WERI-Rb-1 (cell line): ENCODE measurements around the gene ASPHD2.

Source experiments
- DNase-seq: peaks from one replicate; pipeline ENCODE4 v3.0.0-alpha.2; 2020
- H3K27ac ChIP-seq: fragments of 250-450 bp; sonication (Bioruptor Pico); 2 replicates; pipeline ENCODE4 v1.5.1; 2020; ENCODE audit warnings: mild to moderate bottlenecking, moderate library complexity
- H3K27me3 ChIP-seq: fragments of 250-450 bp; sonication (Bioruptor Pico); 2 replicates; pipeline ENCODE4 v1.5.1; 2021; ENCODE audit warnings: mild to moderate bottlenecking, low read depth, moderate library complexity; ENCODE audit not compliant: insufficient read depth, severe bottlenecking
- H3K36me3 ChIP-seq: fragments of 250-450 bp; sonication (Bioruptor Pico); 2 replicates; pipeline ENCODE4 v1.5.1; 2020; ENCODE audit warnings: mild to moderate bottlenecking, moderate library complexity
- H3K4me3 ChIP-seq: 2 replicates; pipeline ENCODE4 v1.5.1; 2011; ENCODE audit warnings: low read depth, mild to moderate bottlenecking, control low read depth, low read length
- H3K9me3 ChIP-seq: fragments of 250-450 bp; sonication (Bioruptor Pico); 2 replicates; pipeline ENCODE4 v1.5.1; 2021; ENCODE audit warnings: mild to moderate bottlenecking, moderate library complexity; ENCODE audit not compliant: severe bottlenecking
- CTCF ChIP-seq: IDR thresholded peaks from 2 replicates; pipeline ENCODE4 v1.5.1; 2011; ENCODE audit warnings: low read depth, mild to moderate bottlenecking, control low read depth, inconsistent platforms, low read length

Gene ASPHD2

GRCh38 chr22:26409719-26410335 lies 19.2 kb upstream of the ASPHD2 start:
- TF ChIP-seq CTCF: no peak
- no peaks in the 10 kb centered on the region for H3K27me3 ChIP-seq
- H3K9me3 ChIP-seq: no peaks in the 10 kb centered on the region
- DNase-seq: no peak
- no peak overlapping the region for H3K27ac ChIP-seq
- H3K4me3 ChIP-seq: no peak overlapping the region
- no peaks in the 10 kb centered on the region for H3K36me3 ChIP-seq

- DNase-seq: no peak
- TF ChIP-seq CTCF: no peak
- H3K4me3 ChIP-seq: no peak overlapping the region
- H3K27ac ChIP-seq: no peak overlapping the region
- no peaks in the 10 kb centered on the region for H3K9me3 ChIP-seq
- H3K36me3 ChIP-seq: no peaks in the 10 kb centered on the region
- H3K27me3 ChIP-seq: no peaks in the 10 kb centered on the region
These were observed 18.7 kb upstream of the ASPHD2 start for GRCh38 chr22:26410386-26410785.

- no peak for DNase-seq
- TF ChIP-seq CTCF: no peak
- H3K4me3 ChIP-seq: no peak overlapping the region
- no peaks in the 10 kb centered on the region for H3K9me3 ChIP-seq
- H3K36me3 ChIP-seq: no peaks in the 10 kb centered on the region
- no peak overlapping the region for H3K27ac ChIP-seq
- H3K27me3 ChIP-seq: no peaks in the 10 kb centered on the region
These were observed 14.7 kb upstream of the ASPHD2 start for GRCh38 chr22:26414347-26414746.

- DNase-seq: no peak
- no peaks in the 10 kb centered on the region for H3K27me3 ChIP-seq
- no peaks in the 10 kb centered on the region for H3K9me3 ChIP-seq
- H3K36me3 ChIP-seq: no peaks in the 10 kb centered on the region
- TF ChIP-seq CTCF: no peak
- H3K27ac ChIP-seq: no peak overlapping the region
- no peak overlapping the region for H3K4me3 ChIP-seq
These were observed 12.8 kb upstream of the ASPHD2 start for GRCh38 chr22:26416256-26416655.

- Histone ChIP-seq H3K27me3 (no peaks in the 10 kb centered on the region), H3K4me3 (no peak overlapping the region), H3K27ac (no peak overlapping the region), H3K9me3 (no peaks in the 10 kb centered on the region), H3K36me3 (no peaks in the 10 kb centered on the region)
- DNase-seq: no peak
- TF ChIP-seq CTCF: no peak
These were observed 12.3 kb upstream of the ASPHD2 start for GRCh38 chr22:26416670-26417276.

GRCh38 chr22:26417406-26417805 lies 11.7 kb upstream of the ASPHD2 start:
- Histone ChIP-seq H3K9me3 (no peaks in the 10 kb centered on the region), H3K4me3 (no peak overlapping the region), H3K27ac (no peak overlapping the region), H3K27me3 (no peaks in the 10 kb centered on the region), H3K36me3 (no peaks in the 10 kb centered on the region)
- no peak for DNase-seq
- no peak for TF ChIP-seq CTCF
